Inflammatory macrophage (primary cell): ENCODE measurements around the gene CDK18.

ENCODE experiments used
- DNase-seq, 2 donors: peaks; one replicate each; pipeline ENCODE4 v3.0.0-alpha.2; 2020 to 2022

Gene CDK18

DNA sequence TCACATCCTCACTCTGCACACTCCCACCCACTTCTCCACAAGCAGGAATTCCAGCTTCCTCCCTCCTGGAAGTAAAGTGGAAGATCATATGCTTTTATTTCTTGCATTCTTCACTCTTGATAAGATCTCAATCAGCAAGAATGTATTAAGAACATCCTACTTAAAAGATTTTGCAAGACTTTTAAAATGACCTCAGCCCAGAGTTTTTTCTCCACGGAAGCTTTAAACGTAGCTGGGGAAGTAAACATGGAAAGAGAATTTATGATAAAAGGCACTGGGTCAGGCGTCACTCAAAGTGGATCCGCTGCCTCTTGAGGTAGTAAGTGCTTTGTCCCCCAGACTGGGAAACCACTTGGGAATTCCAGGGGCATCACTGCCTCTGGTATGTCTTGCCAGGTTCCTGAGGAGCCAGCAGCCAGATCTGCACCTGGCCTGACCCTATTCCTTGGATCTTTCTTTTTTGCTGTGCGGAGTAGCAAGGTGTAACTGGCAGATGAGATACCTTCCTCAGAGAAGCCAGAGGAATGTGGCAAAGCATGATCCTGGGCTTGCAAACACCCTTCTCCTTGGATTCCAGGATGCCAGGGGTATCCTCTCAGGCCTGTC, 33.9 kb downstream of the CDK18 start:
- DNase-seq, result peak; percentile 66 to 80

DNA sequence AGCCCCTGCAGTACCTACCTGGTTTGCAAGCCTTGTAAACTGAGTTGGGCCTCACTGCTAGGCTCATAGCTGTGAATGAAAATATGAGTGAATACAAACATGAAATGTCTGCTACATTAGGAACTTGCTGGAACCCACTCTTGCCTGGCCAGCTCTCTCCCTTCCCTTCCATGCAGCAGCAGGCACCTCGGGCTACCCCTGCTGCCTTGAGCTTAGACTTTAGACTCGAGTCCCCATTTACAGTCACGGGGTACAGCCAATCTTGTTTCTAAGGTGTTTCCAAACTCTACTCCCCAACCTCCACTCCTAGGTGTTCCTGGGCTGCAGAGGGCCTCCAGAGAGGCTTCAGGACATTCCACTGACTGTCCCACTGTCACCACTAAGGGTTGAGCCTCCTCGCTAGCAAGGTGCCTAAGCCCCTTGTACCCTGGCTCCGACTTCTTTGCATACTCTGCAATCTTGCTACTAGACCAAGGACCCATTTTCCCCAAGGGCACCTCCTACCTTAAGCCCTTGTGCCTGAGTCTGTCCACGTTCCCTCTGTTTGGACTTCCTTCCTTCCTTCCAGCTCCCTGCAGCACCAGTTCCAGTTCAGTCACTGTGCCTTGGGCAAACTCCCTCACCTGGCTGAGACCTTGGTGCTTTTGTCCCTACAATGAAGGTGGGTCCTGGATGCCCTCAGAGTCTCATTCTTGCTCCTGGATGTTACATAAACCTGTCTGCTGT, 36.9 kb downstream of the CDK18 start:
- DNase-seq, result no peak

GRCh38 chr1:205542367-205542766, 37.9 kb downstream of the CDK18 start:
- DNase-seq, result peak in 1 of 2 donors; percentile 61

DNA sequence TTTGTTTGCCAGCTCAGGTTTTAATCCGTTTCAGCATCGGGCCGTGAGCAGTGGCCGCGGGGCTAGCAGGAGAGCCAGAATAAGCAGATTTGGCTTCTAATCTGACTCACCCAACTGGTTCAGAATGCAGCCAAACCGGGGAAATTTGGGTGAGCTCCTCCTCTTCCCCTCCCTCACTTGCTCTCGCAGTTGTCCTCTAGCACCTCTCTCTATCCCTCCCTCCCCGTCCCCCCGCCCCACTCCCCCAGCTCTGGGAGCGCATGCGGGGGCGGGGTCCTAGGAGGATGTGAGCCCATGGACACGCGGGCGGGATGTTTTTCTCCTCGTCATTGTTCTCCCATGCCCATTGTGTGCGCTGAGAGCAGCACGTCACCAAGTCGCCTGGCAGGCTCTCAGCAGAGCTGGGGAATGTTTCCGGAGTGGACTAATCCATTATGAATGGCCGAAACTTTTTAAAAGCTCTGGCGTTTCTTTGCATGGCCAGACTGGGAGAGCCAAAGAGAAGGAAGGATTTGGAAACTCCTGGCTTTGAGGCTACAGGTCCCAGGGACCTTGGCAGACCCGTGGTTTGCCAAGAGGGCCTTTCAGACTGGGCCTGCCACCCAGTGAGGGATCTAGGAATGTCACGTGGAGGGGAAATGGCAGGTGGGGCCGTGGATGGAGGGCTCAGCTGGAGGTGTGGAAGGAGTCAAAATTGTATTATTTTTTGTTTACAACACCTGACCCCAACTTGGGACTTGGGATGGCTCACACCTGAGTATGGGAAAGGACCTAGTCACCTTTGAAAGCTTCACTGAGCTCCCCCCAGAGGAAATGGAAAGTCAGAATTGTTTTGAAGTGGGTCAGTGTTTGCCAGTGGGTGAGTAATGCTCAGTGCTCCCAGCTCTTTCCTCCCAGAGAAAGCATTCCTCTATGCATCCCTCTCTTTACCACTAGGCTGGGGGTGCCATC, 39.2 kb downstream of the CDK18 start:
- peak; percentile 46 to 79 for DNase-seq

- no peak for DNase-seq
These were observed 40.8 kb downstream of the CDK18 start for GRCh38 chr1:205545001-205545919.

- DNase-seq, result no peak
These were observed 41.5 kb downstream of the CDK18 start for GRCh38 chr1:205545991-205546390.

DNA sequence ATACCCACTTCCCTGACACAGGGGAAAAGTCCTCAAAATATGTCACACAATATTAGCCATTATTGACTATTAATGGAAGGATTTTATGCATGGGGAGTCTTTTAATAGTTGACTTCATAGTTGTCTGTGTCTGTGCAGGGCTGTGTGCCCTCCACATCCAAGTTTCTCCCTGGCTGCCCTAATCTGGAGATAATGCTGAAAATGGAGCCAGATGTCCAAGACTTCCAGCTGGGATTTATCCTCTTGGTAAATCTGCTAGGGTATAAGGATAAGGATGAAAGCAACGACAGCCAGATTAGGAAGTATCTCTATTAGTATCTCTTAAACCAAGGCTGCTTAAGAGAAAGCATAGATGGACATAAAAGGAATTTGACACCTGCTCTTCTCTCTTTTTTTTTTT, 42.1 kb downstream of the CDK18 start:
- DNase-seq, result no peak

- no peak for DNase-seq
These were observed 43.7 kb downstream of the CDK18 start for GRCh38 chr1:205547936-205548827.

- no peak for DNase-seq
These were observed 49.8 kb downstream of the CDK18 start for GRCh38 chr1:205554026-205554811.

- DNase-seq, result no peak
These were observed 57.2 kb downstream of the CDK18 start for GRCh38 chr1:205561501-205562203.

DNA sequence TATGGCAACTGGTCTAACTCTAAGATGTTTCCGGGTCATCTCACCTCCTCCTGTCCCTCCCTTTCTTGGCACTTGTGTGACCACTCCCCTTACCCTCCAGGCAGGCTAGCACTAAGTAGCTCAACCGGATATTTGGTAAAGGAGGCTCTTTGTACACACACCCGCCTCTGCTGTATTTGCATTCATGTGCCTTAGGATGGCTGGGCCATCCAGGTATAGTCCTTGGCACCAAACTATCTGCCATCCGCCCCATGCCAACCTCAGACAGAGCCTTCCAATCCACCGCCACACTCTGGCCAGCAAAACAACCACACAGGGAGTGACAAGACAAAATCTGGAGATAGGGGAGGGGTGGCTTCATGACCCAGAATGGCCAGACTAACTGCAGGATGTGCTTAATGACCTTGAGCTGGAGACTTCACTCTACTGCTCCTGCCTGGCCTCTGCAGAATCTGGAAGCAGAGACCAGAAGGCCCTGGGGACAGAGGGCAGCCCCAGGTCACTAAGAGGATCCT, 59.5 kb downstream of the CDK18 start:
- no peak for DNase-seq

- DNase-seq, result no peak
These were observed 61.3 kb downstream of the CDK18 start for GRCh38 chr1:205565799-205566198.

DNA sequence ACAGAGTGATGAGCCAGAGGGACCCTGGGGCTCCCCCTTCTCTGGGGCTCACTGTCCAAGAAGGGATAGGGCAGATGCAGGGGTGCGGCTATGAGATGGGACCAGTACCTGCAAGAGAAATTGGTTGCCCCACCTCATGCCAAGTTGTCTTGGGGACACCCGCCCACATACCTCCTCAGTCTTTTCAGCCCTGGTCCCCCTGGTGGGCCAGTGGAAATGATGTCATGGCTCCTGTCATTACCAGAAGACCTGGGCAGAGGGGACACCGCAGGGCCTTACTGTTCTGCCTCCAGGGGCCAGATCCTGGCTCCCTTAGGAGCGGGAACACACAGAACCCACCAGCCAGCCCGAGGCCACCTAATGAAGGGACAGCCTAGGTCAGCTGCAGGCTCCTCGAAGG, 63.2 kb downstream of the CDK18 start:
- DNase-seq, result no peak

DNA sequence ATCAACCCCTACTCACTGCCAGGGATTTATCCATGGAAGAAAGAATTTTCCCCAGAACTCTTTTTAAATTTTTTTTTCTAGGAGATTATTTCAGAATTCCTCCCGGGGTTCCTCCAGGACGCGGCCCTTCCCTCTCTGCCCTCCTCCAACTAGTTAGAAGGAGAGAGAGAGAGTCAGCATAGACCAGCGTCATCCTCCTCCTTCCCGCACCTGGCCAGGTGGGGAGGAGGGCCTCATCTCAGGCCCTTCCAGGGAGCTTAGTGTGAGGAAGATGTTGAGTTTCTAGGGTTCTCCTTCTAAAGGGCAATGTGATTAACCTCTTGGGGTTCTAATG, 63.6 kb downstream of the CDK18 start:
- no peak for DNase-seq

DNA sequence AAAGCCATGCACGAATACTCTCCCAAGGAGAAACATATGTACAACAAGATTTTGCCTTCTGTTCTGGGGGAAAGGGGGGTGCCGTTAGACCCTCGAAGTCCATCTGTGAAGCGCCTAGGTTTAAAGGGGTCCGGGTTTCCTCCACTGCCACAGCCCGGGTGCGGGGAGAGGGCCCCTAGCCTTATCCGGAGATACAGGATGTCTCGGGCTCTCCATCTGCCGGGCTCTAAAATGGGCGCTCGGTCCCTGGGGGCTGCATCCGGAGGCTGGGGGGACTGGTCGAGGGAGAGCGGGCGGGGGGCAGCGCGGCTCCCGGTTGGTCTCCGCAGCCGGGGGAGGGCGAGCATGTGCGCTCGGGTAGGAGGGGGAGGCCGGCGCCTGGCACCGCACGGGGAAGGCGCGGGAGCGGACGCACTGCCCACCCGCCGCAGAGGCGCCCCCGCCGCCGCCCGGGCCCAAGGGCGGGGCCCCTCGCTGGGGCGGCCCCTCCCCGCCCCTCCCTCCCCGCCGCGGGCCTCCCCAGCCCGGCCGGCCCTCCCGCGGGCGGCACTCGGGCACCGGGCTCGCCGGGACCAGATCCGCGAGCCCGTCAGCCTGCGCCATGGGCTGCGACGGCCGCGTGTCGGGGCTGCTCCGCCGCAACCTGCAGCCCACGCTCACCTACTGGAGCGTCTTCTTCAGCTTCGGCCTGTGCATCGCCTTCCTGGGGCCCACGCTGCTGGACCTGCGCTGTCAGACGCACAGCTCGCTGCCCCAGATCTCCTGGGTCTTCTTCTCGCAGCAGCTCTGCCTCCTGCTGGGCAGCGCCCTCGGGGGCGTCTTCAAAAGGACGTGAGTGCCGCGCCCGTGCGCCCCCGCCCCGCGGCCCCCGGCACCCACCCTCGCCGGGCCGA, 64.2 kb downstream of the CDK18 start:
- DNase-seq, result no peak

GRCh38 chr1:205569411-205570172, 65.1 kb downstream of the CDK18 start:
- no peak for DNase-seq

GRCh38 chr1:205570173-205570501, 65.7 kb downstream of the CDK18 start:
- DNase-seq, result no peak
